T47D (cell line): ENCODE data around the gene RRP8.

Source experiments
- DNase-seq, 2 experiments: peaks; one replicate each; pipeline versions ENCODE4 v3.0.0 to v3.0.0-alpha.2; 2011 to 2012; ENCODE audit warnings: low read depth in 1 of 2, low spot score in 1 of 2
- JUND ChIP-seq: IDR thresholded peaks from 2 replicates; pipeline ENCODE4 v1.6.1; 2012; ENCODE audit warnings: low read depth
- in situ Hi-C: cut with HindIII; loops from 2 replicates; pipeline ENCODE4 v1.10.0; 2016; ENCODE audit warnings: low sequenced_read_pairs, low pct_unique_long_range_greater_than_20kb

Gene RRP8

DNA sequence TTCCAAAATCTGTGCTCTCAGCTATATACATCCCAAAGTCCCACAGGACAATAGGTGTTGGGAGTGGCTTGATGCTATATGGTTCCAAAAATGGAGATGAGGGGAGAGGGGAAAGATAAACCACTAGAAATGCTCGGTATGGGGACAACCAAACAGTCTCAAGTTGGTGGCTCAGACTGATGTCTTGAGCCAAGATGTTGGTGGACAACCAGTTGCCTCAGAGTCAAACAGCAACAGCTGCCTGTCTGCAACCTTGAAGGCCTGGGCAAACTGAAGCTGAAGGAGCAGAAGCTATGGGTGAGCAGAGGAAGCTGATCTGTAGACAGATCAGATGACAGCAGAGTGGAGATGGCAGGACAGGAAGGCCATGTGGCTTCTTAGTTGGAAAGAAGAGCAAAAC lies 4.0 kb downstream of the RRP8 start:
- in situ Hi-C loops = no loop called here
- DNase-seq = no peak
- TF ChIP-seq JUND = no peak

DNA sequence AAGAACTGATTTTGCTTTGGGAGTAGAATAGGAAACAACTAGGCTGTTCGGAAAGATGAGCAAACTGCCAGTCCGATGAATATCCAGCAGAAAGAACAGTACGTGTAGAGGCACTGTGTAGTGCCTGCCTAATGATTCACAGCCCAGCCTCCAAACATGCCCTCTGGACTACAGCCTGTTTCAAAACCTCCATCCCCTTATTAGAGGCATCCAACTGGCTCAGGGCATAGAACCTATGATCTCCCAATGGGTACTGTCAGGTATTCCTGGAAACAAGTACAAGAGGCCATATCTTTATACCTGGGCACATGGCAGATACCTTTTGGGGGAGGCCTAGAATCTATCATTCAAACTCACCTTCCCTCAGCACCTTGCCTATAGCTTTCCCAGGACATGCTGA lies 4.9 kb downstream of the RRP8 start:
- in situ Hi-C loops = no loop called here
- DNase-seq = no peak
- TF ChIP-seq JUND = no peak

DNA sequence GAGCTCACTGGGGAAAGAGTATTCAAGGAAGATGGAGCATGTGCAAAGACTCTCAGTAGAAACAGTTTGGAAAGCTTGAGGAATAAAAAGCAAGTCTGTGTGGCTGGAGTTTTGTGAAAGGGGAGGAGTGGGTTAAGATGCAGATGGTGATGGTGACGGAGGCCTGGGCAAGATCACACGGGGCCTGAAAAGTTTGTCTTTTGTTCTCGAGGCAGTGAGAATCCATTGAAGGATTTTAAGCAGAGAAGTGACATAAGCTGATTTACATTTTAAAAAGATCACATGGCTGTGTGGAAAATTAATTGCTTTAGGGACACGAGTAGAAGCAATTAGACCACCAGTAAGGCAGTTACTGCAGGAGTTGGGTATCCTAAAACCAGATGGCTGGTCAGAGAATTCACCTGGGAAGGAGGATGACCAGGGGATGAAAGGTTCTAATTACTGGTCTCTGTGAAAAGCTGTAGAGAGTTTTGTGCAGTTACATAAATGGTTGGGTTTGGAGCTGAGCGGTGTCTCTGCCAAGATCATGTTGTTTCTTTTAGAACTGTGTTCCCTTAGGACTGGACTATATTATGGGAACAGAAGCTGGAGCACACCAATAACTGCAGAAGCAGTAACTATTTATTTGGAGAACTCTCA lies 7.1 kb downstream of the RRP8 start:
- in situ Hi-C loops = no loop called here
- no peak for TF ChIP-seq JUND

DNA sequence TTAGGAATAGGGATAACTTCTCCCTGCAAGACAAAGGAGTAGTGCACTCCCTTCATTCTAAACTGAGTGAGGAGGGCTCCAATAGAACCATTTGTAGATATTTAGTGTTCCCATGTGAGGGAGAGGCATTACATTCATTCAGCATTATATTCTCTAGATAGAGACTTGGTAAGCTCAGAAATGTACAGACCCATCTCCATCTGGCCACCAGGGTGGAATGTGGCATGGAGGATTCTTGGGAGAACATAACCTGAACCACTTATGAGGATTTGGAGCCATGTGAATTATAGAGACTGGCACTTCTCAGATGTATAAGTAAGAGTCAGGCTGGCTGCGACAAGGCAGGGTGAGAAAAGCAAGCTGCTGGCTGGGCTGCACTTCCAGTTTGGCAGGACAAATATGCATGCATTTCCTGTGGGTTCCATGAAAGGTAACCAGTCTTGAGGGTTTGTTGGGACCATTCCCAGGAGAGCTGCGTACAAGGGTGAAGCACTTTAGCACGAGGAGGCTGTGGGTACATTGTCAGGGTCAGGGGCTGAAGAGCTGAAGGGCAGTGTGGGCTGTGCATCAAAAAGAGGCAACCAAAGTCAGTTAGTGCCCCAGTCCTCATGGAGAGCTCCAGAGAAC lies 9.2 kb downstream of the RRP8 start:
- in situ Hi-C loops = no loop called here
- DNase-seq = no peak
- TF ChIP-seq JUND = no peak

More for the DNA sequence above, 7.1 kb downstream of the RRP8 start:
- DNase-seq = no peak

DNA sequence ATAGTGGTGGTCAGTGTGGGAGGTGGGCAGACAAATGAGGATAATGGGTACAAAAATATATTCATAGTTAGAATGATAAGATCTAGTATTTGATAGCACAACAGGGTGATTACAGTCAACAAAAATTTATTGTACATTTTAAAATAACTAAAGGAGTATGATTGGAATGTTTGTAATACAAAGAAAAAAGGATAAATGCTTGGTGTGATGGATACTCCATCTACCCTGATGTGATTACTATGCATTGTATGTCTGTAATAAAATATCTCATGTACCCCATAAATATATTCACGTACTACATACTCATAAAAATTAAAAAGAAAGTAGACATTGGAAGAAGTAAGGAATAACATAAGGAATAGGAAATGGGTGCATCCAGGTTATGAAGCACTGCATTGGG lies 15.4 kb downstream of the RRP8 start:
- in situ Hi-C loops = no loop called here
- no peak for TF ChIP-seq JUND
- DNase-seq = no peak

DNA sequence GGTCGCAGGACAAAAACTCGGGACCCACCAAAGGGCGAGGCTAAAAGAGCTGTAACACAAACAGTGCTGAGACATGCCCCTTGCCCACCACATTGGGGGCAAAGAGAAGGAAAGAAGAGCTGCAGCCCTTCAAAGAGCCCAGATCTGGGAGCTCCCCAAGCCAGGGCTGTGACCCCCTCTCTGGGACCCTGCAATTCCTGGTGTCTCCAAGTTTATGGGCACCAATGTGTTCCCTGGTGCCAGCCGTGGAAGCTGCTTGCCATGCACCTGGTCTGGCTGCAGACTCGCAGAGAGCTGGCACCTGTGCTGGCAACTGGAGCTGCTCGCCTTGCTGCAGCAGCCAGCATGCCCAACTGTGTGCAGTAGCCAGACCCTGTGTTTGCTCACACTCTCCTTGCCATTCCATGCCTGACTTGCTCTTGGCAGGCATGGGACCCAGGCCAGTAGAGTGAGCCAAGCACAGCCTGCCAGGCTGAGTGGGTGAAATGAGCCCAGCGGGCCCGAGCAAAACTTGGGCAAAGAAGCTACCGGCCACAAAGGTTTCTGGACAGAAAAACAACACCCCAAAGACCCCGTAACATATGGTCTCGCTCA lies 16.0 kb downstream of the RRP8 start:
- TF ChIP-seq JUND = no peak
- DNase-seq = no peak
- in situ Hi-C loops = no loop called here

DNA sequence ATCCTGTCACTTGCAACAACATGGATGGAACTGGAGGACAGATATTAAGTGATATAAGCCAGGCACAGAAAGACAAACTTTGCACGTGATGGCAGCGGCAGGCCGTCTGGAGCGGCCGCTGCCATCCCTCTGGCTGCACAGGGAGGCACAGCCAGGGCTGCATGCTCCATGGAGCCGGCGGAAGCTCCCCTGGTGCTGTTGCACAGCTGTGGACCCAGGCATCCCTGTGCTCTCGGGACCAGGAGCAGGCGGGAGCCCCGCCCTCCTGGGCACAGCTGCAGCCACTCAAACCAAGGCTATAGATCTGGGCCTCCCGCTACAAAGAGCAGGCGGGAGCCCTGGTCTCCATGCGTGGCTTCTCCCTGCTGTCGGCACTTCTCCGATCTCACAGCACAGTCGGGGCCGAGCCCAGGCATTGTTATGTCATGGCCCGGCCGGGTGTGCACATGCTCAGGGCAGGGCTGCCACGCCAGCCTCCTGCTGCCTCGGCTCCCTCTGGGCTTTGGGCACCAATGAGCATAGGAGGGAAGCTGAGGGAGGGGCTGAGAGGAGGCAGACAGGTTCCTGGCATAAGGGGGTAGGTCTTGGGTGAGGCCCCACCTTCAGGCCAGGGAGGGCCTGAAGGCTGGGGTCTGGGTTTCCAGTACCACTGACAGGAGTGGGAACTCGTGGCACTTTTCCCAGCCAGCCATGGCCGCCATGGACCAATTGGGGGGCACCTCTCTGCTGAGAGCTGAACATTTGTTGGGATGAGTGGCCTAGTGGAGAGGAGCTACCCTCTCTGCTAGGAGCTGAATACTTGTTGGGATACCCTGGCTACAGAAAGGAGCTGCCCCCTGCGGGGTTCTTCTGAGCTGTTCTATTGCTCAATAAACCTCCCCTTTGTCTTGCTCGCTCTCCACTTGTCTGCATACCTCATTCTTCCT lies 16.7 kb downstream of the RRP8 start:
- DNase-seq = no peak
- in situ Hi-C loops = no loop called here
- no peak for TF ChIP-seq JUND

DNA sequence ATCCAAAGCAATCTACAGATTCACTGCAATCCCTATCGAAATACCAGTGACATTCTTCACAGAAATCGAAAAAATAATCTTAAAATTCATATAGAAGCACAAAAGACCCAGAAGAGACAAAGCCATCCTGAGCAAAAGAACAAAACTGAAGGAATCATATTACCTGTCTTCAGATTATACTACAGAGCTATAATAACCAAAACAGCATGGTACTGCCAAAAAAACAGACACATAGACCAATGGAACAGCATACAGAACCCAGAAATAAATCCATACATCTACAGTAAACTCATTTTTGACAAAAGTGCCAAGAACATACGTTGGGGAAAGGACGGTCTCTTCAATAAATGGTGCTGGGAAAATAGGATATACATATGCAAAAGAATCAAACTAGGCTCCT lies 18.9 kb downstream of the RRP8 start:
- in situ Hi-C loops = no loop called here
- no peak for DNase-seq
- TF ChIP-seq JUND = no peak

DNA sequence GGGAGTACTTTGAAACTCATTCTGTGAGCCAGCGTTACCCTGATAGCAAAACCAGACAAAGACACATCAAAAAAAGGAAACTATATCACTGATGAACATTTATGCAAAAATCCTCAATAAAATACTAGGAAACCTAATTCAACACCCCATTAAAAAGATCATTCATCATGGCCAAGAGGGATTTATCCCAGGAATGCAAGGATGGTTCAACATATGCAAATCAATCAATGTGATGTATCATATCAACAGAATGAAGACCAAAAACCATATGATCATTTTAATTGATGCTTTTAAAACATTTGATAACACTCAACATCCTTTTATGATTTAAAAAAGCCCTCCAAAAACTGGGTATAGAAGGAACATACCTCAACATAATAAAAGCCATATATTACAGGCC lies 19.8 kb downstream of the RRP8 start:
- no peak for DNase-seq
- no peak for TF ChIP-seq JUND
- in situ Hi-C loops = no loop called here

DNA sequence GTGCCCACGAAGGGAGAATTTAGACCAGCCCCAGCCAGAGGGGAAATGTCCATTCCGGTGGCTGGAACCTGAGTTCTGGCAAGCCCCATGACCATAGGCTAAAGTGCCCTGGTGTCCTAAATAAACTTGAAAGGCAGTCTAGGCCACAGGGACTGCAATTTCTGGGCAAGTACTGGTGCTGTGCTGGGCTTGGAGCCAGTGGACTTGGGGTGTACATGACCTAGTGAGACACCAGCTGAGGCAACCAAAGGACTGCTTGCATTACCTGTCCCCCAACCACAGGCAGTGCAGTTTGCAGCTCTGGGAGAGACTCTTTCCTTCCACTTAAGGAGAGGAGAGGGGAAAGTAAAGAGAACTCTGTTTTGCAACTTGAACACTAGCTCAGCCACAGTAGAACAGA lies 23.7 kb downstream of the RRP8 start:
- in situ Hi-C loops = no loop called here
- no peak for TF ChIP-seq JUND
- no peak for DNase-seq

DNA sequence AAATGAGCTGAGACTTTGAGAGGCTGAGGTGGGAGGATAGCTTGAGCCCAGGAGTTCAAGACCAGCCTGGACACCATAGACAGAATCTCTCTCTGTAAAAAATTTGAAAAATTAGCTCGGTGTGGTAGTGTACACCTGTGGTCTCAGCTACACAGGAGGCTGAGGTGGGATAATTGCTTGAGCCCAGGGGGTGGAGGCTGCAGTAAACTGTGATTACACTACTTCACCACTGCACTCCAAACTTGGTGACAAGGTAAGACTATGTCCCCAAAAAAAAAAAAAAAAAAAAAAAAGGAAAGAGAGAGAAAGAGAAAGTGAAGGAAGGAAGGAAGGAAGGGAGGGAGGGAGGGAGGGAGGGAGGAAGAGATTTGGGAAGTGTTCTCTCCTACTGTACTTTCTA lies 25.3 kb downstream of the RRP8 start:
- DNase-seq = no peak
- in situ Hi-C loops = no loop called here
- TF ChIP-seq JUND = no peak

DNA sequence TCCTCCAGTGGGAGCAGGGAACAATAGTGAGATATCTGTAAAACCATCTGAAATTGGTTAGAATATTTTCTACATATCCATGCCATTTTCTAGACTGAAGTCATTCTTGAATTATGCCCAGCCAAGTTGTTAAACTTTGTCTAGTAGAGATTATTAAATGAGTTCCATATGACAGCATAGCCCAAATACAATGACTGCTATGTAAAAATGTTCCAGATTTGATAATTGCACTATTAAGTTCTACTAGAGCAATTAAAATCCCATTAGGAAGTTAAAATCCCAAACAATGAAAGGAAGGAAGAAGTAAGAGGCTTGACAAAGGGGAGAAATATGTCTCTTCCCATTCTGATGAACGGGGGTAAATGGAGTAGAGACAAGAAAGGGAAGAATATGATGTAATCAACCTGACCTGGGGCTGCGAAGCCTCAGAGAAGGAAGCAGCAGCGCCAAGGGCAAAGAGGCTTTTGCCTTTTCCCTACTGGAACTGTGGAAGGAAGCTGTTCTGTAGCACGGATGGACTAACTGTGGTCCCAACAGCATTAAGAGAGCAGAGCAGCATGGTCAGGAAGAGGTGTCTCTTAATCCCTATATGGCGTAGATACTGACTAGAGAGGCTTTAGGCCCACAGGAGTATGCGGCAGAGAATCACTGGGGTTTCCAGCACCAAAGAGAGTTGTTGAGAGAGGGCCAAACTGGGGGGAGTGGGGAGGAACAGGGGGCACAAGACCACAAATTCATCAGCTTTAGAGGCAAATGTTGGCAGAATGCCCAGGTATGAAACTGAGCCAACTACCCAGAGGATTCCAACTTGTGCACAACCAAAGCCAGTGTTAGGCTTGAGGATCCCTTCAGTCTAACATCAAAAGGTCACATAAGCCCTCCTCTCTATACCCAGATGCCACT lies 26.7 kb downstream of the RRP8 start:
- DNase-seq = no peak
- in situ Hi-C loops = no loop called here
- no peak for TF ChIP-seq JUND
